Measurements from ENCODE around the gene LBH. TPM values are rescaled to one million over a fixed set of nuclear protein-coding genes. Genes with fewer than 3 reads are reported as not detected.
A peak's percentile ranks its signal among the peaks of the same experiment; 100 is the strongest.
"Not testable (repeated sequence)": the region's sequence is repeated elsewhere in the genome, so short reads cannot be mapped to it uniquely, and the experiment has no call there.

Gene LBH
- total RNA-seq, 1 donor from 2014 or later = 115 TPM

DNA sequence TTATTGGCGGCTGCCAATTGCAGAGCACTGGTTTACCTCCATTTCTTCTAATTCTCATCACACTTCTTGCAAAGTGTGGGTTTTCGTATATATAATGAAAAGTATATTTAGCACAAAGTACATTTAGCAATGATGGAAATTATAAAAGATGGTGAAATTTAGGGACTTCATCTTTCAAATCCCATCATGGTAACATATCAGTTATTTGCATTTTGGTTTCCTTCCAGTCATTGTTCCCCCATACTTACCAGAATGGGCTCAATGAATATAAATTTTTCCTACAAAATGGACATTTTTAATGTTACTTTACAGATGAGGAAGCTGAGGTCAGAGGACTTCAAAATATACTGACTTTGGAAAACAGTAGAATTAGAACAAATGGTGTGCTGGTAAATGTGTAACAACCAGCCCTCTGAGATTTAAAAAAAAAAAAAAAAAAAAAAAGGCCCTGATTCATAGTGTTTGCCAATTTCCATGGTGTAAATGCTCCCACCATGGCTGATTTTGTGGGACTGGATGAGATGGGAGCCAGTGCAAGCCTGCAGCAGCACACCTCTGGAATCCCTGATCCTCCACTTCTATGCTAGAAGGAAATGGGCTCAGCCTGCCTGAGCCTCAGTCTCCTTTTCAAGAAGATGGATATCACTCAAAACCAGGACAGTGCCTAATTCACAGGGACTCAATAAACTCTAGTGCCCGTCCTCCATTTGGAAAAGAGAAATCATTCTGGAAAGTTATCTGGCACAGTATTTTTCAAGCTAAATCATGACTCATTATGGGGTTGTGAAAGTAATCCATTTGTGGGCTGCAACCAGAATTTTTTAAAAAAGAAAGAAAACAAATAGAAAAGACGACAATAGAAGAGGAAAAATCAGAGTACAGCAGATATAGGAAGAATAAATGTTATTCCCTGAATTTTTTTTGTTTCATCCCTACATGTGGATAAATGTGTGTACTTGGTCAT lies 34.0 kb downstream of the LBH start:
- ATAC-seq (ENCODE audit: poor library complexity) = no peak
- intact Hi-C loops (cut with DNase I) = no loop called here

DNA sequence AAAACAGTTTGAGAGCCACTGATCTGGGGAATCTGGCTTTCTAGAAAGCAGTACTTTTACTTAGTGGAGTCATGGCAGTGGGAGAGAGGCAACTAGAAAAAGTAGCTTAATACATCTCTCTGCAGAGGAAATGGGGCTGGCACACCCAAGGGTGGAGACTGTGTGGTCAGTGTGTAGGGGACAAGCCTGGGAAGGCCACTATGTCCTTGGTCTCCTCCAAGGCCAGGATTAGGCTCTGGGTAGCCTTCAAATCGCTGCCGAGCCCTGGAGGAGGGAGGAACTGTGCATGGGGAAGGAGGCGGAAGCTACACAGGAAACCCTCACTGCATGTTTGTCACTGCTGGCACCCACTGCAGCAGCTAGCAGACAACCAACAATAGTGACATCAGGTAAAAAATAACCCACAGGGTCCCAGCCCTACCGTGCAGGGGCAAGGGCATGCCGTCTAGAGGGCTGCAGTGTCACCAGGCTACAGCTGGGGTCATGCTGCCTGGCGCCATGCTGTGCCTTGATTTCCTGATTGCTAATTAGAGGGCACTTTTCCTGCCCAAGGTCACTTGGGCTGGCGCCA lies 34.8 kb downstream of the LBH start:
- peak; percentile 51 for DNase-seq
- peak; percentile 39 for ATAC-seq (ENCODE audit: poor library complexity)
- intact Hi-C loops (cut with DNase I) = no loop called here

More for the DNA sequence above, 34.0 kb downstream of the LBH start:
- no peak for DNase-seq

DNA sequence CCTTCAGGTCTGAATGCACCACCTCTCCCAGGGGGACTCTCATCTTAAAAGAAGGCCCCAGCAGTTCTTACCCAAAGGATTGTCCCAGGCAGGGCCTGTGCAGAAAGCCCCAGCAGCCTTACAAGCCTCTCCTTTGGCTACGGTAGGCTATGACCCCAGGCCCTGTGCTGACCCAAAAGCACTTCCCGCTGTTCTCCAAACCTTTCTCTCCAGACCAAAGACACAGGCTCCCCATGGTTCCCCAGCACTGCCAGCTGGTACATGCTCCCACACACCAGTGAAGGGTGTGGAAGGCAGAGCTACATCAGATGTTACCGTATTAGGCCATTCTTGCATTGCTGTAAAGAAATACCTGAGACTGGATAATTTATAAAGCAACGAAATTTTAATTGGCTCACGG lies 35.4 kb downstream of the LBH start:
- no peak for ATAC-seq (ENCODE audit: poor library complexity)
- no peak for DNase-seq
- intact Hi-C loops (cut with DNase I) = no loop called here

DNA sequence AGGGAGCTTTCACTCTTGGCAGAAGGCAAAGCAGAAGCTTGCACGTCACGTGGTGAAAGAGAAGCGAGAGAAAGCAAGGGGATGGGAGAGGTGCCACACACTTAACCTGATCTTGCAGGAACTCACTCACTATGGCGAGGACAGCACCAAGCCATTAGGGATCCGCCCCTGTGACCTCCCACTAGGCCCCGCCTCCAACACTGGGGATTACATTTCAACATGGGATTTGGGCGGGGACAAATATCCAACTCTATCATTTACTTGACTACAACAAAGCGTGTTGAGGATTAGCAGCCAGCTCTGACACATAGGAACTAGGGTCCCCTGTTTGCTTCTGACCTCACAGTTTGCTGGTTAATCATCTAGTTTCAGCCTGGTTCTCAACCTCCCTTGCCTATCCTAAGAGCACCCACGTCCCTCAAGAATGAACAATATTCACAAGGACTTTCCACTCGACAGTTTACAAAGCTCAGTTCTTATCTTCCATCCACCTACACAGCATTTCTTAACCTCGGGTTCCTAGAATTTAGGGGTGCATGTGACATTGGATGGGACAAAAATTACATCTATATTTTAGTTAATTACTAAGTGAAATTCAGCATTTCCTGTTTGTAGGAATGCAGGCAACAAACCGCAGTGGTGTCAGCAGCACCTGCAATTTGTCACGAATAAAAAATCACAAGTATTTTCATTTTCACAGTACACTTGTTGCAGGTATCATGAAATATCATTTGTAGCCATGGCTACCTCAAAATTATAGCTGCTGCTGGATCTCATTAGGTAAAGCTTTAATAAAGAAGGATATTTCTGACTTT lies 36.0 kb downstream of the LBH start:
- no peak for DNase-seq
- intact Hi-C loops (cut with DNase I) = no loop called here
- ATAC-seq (ENCODE audit: poor library complexity) = no peak

DNA sequence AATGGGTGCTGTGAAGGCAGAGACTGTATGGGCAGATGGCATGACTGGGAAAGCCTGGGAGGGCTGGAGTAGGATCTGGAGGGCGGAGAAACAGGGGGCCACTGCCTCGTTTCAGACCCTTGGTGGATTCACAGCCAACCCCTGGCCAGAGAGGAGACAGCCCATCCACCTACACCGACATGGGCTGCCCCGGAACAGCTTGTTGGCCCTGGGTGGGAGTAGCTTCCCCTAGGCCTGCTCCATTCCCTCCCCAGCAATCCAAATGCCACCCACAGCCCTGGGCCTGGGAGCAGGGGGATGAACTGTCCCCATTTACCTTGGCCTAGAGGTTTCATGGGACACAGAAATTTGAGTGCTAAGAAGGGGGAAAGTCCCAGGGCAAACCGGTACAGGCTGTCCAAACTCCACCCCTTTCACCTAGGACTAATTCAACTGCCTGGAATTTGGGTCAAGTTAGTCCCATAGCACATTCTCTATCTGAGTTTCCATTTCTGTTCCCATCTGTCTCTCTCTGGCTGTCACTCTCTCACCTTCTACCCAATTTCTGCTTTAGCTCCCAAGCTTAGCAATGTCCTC lies 37.0 kb downstream of the LBH start:
- ATAC-seq (ENCODE audit: poor library complexity) (peak; percentile 71), DNase-seq (no peak)
- intact Hi-C loops (cut with DNase I) = no loop called here

DNA sequence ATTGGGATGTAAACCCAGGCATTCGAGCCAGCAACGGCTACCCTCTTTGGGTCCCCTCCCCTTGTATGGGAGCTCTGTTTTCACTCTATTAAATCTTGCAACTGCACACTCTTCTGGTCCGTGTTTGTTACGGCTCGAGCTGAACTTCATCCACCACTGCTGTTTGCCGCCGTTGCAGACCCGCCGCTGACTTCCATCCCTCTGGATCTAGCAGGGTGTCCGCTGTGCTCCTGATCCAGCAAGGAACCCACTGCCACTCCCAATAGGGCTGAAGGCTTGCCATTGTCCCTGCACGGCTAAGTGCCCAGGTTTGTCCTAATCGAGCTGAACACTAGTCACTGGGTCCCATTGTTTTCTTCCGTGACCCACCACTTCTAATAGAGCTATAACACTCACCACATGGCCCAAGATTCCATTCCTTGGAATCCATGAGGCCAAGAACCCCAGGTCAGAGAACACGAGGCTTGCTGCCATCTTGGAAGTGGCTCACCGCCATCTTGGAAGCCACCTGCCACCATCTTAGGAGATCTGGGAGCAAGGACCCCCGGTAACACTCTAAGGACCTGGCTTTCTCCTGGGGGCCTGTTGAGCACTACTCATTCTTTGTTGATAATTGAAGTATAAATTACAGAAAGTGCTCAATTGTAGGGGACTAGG lies 37.9 kb downstream of the LBH start:
- intact Hi-C loops (cut with DNase I); ATAC-seq (ENCODE audit: poor library complexity); DNase-seq: not testable (repeated sequence)

DNA sequence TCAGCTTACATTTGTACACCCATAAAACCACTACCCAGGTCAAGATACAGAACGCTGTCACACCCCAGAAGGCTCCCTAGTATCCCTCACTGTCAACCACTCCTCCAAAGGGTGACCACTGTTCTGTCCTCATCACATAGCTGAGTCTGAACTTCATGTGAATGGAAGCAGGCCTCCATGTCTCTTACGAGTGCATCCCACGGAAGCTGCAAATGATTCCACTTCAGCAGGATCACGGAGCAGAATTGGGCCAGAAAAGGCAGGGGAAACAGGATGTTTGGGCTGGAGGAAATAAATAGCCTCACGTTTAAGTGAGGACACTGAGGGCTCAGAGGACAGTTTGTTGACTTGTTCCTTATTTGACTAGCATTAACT lies 38.4 kb downstream of the LBH start:
- intact Hi-C loops (cut with DNase I) = no loop called here
- no peak for ATAC-seq (ENCODE audit: poor library complexity)
- DNase-seq = no peak

DNA sequence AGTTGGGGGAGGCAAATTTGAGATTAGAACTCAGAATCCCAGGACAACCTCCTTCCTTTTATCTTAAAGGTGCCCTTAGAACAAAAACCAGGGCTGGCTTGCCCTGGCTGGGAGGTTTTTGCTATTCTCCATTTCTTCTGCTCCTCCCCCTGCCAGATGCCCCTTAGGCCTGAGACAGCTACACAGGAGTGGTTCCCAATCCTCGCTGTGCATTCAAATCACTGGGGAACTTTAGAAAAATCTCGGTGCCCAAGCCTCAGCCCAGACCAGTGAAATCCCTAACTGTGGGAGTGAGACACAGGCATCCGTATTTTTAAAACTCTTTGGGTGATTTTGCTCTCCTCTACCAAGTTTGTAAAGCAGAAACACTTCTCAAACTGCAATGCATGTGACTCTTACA lies 38.8 kb downstream of the LBH start:
- intact Hi-C loops (cut with DNase I) = no loop called here
- no peak for ATAC-seq (ENCODE audit: poor library complexity)
- no peak for DNase-seq

DNA sequence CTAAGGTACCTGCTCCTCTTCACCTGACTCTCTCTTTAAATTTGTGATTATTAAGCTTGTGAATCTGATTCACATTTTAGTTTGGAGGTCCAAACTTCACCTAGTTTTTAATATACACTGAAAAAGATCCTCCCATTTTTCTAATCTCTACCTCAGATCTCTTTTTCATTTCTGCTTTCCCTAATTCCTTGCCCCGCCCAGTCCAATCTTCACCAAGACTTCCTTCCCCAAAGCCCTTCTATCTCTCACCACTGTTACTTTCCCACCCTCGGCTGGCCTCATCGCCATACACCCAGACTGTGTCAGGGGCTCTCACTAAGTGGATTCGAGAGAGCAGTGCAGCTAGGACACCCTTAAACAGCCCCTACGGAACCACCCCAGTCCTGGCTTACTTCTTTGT lies 40.0 kb downstream of the LBH start:
- no peak for DNase-seq

DNA sequence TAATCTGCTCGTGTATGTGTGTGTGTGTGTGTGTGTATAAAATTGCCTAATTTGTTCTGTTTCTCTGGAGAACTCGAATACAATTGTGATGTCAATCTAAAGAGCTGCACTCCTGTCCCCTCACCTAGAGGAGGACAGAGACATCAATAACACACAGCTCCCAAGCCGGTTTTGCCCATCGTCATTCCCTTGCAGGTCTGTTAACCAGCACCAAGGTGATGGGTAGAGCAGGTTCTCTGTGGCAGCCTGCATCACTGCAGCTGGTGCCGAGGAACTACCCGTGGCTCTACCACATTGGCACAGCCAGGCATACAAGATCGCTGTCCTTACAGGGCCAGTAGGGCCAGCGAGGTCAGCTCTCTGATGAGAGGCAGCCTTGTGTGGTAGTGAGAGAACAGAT lies 41.0 kb downstream of the LBH start:
- intact Hi-C loops (cut with DNase I) = no loop called here
- ATAC-seq (ENCODE audit: poor library complexity) (no peak), DNase-seq (no peak)

More for the DNA sequence above, 40.0 kb downstream of the LBH start:
- intact Hi-C loops (cut with DNase I) = no loop called here
- no peak for ATAC-seq (ENCODE audit: poor library complexity)

DNA sequence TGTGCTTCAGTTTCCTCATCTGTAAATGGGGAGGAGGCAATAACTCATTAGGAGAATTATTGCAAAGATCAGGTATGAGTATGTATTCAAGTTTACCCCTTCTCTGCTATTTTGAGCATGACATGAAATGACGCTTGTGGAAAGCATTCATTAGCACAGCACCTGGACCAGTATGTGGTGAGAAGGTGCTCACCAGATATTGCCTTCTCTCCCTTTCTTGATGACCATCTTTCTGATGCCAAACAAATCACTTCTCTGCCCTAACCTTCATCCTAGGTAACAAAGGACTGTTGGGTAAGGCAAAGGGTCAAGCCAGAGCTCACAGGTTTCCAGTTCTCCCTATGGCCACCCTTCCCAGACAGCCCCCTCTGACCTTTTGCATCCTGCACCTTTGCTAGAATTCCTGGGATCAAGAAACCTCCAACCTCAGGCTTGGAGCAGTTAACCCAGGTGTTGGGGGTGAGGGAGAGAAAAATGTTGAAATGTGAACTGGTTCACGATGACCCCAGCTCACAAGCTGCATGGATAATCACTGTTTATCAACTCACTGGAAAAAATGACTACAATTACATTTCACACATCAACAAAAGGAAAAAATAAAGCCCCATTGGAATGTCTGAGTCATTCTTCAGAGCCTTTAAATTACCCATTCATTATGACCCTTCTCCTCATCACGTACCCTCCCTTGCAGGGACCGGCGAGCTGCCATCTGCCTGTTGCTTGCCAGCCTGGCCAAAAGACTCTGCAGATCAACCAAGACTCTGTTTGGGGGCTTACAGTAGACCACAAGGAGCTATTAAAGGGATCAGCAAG lies 41.6 kb downstream of the LBH start:
- ATAC-seq (ENCODE audit: poor library complexity) (no peak), DNase-seq (no peak)
- intact Hi-C loops (cut with DNase I) = no loop called here

DNA sequence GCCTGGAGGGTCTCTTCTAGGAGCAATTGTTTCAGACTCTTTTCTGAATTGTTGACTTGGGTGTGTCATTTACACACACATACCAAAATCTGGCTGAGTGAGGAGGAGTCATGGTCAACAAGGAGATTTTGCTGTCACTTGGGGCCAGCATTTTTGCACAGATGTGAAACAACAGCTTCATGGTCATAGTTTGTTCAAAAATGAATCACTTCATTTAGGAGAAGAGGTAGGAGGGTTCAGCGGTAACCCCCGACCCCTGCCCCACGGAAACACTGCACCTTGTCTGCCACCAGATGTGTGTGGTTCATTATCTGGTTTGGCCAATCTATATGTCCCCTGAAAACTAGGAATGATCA lies 42.2 kb downstream of the LBH start:
- ATAC-seq (ENCODE audit: poor library complexity) = no peak
- intact Hi-C loops (cut with DNase I) = no loop called here

DNA sequence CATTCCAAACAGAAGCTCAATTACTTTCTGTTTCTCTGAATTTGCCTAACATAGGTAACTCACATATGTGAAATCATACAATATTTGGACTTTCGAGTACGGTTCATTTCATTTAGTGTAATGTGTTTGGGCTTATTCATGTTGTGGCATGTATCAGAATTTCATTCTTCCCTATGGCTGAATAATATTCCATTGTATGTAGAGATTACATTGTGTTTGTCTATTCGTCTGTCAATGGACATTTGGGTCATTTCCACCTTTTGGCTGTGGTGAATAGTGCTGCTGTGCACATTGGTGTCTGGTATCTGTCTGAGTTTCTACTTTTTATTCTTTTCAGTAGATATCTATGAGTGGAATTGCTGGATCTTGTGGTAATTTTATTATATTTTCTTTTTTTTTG lies 43.9 kb downstream of the LBH start:
- ATAC-seq (ENCODE audit: poor library complexity) = no peak
- intact Hi-C loops (cut with DNase I) = no loop called here
- DNase-seq = no peak

More for the DNA sequence above, 42.2 kb downstream of the LBH start:
- no peak for DNase-seq

DNA sequence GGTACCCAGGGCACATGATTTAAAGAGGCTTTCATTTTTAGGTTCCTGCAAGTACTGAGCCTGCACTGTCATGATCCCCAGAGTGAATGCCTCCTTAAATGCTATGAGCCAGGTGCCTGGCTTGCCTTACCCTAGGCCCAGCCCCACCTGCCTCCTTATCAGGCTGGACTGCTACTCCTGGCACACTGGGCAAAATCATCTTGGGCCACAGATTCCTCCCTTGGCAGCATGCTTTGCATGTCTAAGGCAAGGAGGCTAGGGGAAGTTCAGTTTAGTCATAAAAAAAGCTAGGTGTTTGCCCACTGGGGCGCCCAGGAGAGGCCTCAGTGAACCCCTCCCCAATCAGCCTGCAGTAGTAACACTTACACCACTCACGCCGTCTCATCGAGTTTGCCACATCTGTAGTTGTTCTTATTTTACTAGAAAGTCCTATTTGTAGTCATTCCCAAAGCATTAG lies 45.1 kb downstream of the LBH start:
- ATAC-seq (ENCODE audit: poor library complexity) (no peak), DNase-seq (no peak)
- intact Hi-C loops (cut with DNase I) = no loop called here

DNA sequence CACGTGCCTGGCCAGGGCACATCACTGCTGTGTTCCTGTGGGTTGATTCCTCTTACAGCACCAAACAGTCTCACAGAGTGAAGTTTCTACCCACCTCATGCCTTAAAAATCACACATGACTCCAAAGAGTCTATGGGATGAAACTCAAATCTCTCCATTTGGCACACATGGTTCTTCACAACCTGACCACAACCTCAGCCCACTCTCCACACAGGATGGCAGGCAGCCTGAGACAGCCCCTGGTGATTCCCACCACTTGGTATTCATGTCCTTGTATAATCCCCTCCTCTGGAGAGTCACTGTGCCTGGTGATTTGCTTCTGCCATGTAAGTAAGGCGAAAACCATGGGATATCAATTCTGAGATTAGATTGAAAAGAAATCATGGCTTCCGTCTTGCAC lies 46.2 kb downstream of the LBH start:
- DNase-seq = no peak
- intact Hi-C loops (cut with DNase I) = no loop called here
- ATAC-seq (ENCODE audit: poor library complexity) = no peak

DNA sequence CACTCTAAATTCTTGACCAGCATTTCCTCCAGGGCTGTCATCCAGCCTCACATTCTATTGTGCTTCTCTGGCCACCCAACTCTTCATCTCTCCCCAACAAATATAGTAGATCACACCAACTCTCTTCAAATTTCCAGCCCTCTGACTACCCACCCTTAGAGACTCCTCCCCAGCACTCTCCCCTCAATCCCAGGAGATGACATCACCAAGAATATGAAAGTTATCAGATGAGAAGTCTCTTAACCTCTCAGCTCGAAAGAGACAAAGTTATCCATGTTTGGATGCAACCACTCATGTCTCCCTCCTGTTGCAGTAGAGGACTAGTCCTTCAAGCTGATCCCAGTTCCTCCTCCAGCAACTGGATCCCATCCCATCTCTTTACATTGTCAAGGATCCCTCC lies 47.1 kb downstream of the LBH start:
- ATAC-seq (ENCODE audit: poor library complexity) (no peak), DNase-seq (no peak)
- intact Hi-C loops (cut with DNase I) = no loop called here

DNA sequence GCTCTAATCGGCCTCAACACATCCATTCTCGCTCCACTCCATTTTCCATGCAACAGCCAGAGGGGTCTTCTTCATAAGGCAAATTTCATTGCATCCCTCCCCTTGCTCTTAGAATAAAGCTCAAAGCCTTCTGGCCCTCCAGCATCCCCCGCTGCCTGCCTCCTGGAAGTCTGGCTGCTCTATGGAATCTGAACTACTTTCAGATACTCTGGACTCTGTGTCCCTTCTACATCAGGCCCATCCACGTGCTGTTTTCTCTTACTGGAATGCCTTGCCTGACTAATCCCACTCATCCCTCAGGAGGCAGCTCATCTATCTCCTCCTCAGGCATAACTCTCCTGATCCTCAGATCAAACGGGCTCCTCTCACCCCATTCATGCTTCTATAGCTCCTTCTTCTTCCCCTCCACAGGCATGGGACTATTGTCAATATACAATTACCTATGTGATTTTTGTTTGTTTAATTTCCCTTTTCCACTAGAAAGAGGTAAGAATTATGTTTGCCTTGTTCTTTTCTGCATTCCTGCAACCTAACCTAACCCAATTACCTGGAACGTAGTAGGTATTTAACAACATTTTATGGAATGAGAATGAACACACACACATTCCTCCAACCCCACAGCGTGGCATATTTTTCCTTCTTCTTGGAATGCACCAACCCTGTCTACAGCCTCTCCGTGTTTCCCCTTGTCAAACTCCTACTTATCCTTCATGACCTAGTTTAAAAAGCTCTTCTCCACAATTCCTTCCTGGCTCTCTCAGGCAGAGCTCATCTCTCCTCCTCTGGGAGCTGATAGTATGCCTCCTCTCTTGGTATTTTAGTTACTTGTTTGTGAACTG lies 49.5 kb downstream of the LBH start:
- intact Hi-C loops (cut with DNase I) = no loop called here
- DNase-seq = no peak
- no peak for ATAC-seq (ENCODE audit: poor library complexity)
